Left renal cortex interstitium (tissue), 4 donors: ENCODE data around the gene GRP. TPM values are rescaled to one million over a fixed set of nuclear protein-coding genes. Genes with fewer than 3 reads are reported as not detected.

Source experiments
- DNase-seq, 4 donors: peaks; one replicate each; pipeline ENCODE4 v3.0.0-alpha.2; 2013; ENCODE audit warnings: low read depth in 4 of 4, low spot score in 2 of 4, missing footprints in 1 of 4
- polyA plus RNA-seq, 4 donors: library from polyadenylated mRNA; unstranded; fragments of 120-200 nt; gene quantifications; one replicate each; pipeline ENCODE4 v1.2.1, GENCODE V29; 2013; ENCODE audit not compliant: insufficient read length in 4 of 4

The GRP gene
- polyA plus RNA-seq, 4 donors = 0.55 to 3.3 (median 1.7) TPM

DNA sequence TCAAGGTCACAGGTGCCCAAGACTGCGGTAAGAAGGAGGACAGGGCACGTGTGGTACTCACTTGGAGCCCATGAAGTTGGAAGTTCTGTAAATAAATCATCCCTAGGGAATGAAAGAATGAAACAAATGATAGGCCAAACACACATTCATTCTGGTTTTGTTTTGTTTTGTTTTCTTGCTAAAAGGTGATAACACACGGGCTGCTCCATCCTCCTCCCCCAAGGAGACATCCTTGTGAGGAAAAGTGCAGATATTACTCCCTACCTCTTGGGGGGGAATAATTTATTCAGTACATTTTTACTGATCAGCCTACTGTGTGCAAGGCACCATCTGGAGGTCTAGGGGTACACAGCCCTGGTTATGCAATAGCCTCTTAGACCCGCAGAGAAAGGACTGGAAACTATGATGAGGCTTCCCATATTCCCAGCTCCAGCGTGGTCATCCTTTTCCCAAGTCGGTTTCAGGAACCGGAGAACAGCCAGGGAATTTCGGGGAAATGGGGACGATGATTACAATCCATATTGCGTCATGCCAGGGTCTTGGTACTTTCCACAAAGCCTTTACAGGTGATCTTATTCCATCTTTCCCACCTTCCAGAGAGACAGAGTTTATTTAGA lies 47.0 kb downstream of the GRP start:
- DNase-seq = no peak

DNA sequence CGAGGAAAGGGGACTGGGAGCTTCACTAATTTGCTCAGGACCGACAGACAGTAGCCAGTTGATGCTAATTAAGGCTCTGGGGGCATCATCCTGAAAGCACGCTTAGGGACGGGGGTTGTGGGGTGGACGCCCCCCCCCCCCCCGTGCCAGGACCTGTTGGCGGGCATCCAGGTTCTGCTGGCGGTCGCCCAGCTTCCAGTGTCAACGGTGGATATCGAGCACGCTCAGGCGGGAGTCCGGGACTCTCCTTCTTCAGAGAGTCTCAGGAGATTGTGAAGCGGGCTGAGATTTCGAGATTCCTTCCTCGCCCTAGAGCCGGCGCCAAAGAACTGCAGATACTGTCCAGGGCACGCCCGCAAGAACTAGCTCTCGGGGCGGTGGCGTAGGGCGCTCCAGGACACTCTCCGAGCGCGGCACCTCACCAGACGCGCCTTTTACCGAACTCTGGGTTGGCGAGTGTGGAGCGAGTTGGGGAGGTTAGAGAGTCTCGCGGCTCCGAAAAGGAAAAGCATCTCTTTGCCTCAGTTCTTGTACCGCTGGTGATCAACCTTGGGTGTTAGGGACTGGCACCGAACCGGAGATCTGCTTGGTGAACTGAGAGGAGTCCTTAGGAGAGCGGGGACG lies 47.7 kb downstream of the GRP start:
- DNase-seq = no peak

DNA sequence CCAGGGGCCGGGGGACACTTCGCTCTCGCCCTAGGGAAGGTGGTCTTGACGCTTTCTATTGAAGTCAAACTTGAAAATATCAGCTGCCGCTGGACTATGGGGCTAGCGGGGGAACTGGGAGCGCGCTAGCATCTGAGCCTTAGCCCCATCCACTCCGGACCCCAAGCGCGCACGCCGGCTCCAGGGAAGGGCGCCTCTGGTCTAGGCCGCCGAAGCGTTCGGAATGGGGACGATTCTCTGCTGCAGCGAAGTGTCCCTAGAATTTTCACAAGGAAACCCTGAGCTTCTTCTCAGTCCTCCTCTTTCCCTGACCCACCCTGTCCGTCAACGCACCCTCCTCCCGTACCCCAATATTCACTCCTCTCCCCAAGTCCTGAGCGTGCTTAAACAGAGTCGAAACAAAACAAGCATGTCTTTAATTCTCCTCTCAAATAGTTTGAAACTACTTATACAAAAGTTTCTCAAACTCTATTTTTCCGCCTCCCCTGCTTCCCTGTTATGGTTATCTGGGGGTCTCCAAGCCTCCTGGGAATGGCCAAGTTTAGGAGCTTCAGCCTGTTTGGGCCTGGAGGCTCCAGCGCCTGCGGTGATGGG lies 48.3 kb downstream of the GRP start:
- DNase-seq = no peak

DNA sequence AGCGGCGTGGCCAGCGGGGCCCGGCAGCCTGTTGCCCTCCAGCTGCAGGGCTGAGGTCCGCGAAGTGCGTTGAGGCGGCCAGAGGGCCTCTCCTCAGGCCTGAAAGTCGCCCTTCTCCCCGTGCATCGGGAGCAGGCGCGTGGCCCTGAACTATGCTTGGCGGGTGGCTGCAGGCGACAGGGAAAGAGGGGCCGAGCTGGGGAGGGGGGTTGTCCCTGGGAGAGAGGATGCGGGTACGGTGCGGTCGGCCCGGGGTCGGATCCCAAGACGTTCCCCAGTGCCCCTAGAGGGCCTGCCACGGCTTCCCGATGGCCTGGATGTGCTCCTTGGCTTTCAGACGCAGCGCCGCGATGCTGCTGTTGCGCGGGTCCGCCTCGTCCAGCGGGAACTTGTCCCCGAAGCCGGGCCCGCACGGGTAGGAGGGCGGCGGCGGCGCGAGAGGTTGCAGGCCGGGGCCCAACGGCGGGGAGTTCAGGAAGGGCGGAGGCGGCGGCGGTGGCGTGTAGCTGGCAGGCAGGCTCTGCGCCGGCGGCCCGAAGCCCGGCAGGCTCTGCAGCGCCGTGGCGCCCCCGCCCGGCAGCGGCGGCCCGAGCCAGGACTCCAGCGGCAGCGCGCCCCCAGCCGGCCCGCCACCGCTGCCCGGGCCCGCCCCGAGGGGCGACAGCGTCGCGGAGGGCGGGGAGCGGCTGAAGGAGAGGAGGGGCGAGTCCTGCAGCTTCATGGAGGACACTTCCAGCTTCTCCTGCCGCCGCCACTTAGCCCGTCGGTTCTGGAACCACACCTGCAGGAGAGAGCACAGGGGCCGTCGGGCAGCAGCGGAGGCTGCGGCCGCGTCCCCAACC lies 49.0 kb downstream of the GRP start:
- no peak for DNase-seq

DNA sequence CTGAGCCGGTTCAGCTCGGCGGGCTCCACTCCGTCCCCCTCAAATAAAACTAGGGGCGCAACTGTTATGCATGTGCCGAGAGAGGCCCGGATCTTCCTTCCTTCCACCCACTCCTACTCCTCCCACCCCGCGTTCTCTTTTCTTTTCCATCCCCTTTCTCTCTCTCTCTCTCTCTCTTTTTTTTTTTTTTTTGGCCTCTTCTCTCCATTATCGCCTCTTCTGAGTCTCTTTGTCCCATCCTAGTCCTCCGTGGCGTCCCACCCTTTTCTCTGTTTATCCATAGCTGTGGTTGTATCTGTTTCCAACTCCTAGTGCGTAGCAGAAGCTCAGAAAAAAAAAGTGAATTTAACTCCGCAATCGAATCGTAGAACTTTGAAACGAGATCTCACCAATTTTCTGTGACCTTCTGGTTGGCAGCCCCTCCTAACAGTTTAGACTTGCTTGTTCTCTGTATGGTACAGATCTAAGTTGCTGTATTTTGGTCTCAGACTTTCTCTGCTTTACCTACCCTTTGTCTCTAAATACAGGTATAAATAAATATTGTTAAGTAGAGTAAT lies 49.7 kb downstream of the GRP start:
- DNase-seq = no peak

DNA sequence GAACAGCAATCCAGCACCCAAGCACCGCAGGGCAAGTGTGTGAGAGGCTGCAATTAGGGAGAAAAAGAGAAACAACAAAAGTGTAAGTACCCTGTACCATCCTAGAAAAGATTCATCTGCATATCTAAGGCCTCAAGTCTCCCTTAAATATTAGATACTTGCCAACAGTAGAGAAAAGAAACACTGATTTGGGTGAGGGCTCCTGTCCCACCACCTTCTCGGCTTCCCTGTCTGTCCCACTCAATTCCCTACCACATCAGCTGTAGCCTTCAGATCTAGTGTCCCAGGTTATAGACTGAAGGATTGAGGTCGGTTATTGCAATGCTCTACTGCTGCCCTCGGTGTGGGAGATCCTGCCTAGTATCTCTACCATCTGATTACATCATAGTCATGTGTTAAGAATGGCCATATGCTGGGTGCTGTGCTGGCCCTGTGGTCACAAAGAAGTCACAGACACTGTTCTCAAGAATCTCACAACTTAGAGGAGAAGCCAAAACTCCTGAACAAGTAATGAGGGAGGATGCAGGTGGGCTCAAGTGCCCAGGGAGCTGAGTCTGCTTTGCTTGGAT lies 50.8 kb downstream of the GRP start:
- no peak for DNase-seq

DNA sequence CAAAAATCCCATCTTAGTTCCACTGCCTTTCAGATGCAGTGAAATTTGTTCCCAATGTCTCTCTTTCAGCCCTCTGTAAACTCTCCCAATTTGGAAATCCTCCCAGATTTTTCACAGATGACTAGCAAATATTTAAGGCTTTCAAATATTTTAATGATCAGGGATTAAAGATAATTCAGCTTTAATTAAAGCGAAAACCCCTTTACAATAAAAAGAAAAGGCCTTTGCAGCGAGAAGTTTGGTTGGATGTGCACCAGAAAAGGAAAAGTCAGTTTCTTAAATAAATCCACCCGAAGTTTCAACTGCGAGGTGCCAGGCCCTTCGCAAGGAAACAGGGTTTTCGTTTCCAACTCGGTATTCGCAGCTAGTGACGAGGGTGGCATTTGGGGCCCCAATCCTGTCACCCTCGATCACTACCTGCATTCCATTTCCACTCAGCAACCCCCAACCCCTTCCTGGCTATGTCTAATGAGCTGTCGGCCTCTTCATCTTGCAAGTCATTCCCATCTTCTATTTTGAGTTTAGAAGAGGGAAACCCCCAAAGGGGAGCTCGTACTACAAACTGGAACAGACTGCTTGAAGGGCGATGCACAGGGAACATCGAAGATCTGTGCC lies 51.8 kb downstream of the GRP start:
- DNase-seq = no peak

DNA sequence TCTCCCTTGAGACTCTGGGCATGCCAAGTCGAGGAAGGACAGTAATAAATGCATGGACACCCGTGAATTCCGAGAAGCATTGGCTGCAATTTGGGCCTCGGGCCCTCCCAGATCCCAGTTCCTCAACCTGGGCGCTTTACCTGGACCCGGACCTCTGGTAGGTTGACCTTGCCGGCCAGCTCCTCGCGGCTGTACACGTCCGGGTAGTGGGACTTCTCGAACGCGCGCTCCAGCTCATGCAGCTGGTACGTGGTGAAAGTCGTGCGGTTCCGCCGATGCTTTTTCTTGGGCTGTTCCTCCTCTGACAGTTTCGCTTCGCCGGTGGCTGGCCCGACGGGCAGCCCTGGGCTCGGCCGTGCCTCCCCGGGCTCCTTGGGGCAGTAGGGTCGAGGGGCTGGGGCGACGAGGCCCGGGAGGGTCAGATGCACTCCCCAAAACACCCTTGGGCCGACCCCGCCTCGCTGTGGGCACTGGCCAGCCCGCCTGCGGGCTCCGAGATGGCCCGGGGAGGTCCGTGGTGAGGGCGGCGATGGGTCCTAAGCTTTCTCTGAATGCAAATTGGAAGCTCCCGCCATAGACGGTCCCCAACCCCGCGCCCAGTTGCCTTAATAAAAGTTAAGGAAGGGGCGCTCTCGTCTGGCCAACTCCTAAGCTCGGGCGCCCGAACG lies 52.4 kb downstream of the GRP start:
- DNase-seq = no peak

DNA sequence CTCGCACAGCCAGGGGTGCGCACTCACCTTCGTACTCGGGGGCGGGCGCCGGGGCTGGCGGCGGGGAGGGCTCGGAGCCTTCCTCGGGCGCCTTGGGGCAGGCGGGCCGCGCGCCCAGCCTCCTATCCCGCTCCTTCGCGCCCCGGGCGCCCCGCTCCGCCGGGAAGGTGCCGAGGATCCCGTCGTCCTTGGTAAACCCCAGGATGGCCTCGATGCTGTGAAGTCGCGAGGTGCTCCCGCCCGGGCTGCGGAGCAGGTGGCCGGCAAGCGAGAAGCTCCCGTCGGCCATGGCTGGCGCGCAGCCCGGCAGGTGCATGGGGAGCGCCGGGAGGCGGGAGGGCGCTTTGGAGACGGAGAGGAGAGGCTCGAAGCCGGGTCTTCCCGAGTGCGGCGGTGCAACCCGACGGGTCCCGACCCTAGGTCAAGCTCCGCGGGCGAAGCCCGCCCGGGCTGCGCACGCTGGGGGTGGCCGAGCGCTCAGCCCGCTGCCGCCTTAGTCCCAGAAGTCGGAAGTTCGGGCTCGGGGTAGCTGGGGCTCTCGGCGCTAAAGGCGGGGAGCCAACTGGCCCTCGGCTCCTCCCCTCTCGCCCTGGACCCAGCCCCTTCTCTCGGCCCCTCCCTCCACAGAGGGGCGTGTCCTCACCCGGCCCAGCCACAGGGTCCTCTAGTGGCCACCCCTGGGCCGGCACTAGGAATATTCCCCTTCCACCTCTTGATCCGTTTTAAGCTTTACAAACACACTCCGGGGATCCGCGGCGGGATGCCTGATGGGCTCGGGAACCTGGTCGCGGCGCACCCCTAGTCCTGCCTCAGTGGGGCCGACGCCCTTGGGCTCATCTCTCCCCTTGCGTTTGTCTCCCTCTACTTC lies 53.2 kb downstream of the GRP start, which contains the start of gene RAX:
Gene RAX, minus strand, starts transcription at position 564 of the 868 bp plus-strand sequence. Its CDS starts 248 bp downstream, at position 316.
- DNase-seq = no peak

DNA sequence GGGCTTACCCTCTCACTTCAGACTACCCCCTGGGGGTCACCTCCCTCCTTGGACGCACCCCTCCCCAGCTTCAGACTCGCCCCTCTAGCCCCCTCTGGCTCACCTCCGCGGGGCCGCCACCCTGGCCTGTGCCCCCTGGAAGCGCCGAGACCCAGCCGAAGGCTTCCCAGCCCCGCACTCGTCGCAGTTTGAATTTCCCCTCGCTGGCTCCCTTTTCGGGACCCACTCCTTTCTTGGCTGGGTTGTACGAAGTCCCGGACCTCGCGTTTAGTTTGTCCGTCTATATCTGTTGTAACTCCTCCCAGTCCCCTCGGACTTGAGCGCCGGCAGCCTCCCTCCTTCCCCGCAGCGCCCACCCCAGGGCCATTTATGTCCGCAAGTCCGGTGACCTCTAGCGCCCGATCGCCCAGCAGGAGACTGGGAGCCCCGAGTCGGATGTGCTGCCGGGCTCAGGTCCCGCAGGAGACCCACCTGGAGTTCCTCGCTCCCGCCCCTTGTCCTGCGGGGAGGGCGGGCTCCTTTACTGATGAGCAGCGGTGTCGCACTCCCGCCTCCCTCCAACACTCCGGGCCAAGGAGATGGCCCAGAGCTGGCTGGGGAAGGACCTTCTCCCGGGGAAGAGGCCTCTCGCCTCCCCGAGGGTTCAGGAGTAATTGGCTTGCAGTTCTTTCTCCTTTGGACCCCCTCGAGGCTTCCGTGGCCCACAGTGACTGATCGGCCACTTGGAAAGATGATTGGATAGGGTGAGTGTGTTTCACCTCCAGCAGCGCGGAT lies 54.0 kb downstream of the GRP start:
- DNase-seq = no peak

DNA sequence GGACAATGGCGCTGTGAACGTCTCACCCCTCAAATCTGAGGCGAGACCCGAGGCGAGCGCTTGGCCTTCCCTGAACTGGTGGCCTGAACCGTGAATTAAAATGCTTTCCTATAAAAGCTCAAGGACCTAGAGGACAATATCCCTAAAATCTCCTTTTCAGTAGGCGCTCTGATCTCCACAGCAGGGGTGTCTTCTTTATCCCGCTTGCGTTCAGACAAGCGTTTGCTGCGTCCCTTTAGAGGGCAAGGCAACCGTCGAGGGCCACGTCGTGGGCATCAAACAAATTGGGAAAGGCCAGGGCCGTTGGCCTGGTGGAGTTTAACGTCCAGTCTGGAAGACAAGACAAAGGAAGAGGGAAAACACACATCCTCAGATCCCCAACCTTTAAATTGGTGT lies 54.6 kb downstream of the GRP start:
- DNase-seq = no peak

DNA sequence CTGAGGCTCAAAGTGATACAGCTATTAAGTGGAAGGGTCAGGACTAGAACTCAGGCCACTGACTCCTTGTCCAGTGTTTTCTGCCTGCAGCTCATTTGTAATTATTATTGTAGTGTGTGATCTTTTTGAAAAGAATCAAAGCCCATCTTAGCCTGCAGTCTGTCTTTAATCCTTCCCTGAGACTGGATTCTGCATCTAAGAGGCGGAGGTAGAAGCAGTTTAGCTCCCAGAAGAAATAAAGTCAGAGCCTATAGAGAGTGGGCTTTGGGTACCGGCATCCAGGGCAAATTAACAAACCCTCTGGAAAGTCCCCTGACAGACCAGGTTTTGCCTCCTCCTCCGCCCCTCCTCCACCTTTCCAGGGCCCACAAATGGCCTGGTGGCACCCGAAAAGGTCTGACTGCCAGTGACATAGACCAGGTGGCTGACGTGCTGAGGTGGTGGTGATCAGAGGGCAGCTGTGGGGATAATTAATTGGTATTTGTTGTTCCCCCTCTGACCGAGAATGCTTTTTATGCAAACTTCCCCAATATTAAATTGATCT lies 55.5 kb downstream of the GRP start:
- DNase-seq = no peak

DNA sequence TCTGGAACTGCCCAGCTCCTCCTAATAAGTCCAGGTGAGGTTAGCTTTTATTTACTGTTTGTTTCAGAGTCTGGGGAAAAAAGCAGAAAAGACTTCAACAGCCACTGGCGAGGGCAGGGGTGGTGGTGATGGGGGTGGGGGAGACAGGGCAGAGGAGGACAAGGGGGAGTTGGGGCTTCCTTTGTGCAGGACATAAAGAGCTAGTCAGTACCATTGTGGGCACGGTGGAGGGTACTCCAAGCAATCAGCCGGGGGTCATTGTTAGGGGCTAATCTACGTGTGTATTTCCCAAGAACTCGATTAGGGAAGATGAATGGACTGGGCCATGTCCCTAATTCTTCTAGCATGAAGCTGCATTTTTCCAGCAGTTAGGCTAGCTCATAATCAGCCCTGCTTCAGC lies 56.1 kb downstream of the GRP start:
- DNase-seq = no peak

DNA sequence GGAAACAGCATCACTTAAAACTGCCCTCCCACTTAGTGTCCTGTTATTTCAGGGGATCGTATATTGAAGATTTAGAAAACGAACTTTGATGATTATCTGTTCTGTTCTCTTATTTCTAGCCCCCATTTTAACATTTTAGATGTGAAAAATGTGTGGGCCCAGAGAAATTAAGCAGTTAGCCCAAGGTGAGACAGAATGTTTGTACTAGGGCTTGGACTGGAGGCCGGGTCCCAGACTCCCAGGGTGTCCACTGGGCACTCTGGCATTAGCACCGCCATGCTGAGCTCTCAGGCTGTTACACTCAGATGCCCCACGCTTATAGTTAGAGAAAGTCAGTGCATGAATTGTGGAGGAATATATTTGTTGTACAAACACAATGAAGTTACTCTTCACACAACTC lies 58.8 kb downstream of the GRP start:
- no peak for DNase-seq

DNA sequence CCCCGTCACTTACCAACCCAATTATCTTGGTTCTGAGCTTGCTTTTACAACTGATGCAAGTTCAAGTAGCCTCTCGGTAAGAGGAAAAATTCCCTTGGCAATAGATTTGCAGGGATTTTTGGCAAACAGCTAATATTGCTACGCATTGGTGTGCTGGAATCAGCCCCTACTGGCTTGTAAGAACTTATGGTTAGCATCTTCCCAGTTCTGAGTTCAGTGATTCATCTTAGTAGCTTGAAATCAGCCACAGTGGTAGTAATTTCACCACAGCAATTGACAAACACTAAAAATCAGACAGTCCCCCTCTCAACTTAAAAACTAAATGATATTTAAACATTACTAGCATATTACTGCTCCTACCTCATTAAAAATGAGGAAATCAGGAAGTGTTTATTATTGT lies 59.2 kb downstream of the GRP start:
- no peak for DNase-seq

DNA sequence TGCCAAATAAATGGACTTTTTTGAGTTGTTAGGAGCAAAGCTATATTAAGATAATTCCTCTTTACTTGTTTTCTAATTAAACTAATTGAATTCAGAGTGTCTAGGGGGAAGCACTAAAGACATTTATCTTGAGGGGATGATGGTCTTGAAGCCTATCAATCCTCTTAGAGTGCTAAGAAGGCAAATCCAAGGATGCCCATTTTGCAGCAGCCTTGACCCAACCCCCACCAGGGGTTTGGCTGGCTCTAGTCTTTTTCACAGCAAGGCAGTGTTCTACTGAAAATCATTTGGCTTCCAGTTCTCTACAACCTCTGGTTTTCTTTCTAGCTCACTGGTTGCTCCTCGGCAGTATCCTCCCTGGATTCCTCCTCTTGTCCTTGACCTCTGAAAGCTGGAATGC lies 59.8 kb downstream of the GRP start:
- DNase-seq = no peak
